Sigmoid colon (tissue), 4 donors: ENCODE measurements around the gene ZNF512.

Source experiments
- EP300 ChIP-seq, 4 donors: sonication (generic); formaldehyde crosslinking; IDR thresholded peaks; one replicate each; pipeline ENCODE4 v1.6.1; 2017; ENCODE audit warnings: antibody characterized with exemption in 4 of 4
- TF ChIP-seq, protein P1 (sequence below), 4 experiments: fragments of 450-650 bp in 3 of 4; fragments of 200-600 bp in 1 of 4; IDR thresholded peaks; one replicate each; pipeline ENCODE4 v1.5.1; 2016 to 2019; ENCODE audit warnings: antibody characterized with exemption in 4 of 4, mild to moderate bottlenecking in 3 of 4, moderate library complexity in 2 of 4

DNA sequence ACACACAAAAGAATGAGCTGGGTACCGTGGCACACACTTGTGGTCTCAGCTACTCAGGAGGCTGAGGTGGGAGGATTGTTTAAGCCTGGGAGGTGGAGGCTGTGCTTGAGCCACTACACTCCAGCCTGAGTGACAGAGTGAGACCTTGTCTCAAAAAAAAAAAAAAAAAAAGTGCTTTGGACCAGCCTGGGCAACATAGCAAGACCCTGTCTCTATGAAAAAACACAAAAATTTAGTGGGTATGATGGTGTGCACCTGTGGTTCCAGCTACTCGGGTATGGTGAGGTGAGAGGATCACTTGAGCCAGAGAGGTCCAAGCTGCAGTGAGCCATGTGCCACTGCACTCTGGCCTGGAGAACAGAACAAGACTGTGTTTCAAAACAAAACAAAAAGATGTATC, 10.4 kb downstream of the ZNF512 start:
- TF ChIP-seq, protein P1, sequence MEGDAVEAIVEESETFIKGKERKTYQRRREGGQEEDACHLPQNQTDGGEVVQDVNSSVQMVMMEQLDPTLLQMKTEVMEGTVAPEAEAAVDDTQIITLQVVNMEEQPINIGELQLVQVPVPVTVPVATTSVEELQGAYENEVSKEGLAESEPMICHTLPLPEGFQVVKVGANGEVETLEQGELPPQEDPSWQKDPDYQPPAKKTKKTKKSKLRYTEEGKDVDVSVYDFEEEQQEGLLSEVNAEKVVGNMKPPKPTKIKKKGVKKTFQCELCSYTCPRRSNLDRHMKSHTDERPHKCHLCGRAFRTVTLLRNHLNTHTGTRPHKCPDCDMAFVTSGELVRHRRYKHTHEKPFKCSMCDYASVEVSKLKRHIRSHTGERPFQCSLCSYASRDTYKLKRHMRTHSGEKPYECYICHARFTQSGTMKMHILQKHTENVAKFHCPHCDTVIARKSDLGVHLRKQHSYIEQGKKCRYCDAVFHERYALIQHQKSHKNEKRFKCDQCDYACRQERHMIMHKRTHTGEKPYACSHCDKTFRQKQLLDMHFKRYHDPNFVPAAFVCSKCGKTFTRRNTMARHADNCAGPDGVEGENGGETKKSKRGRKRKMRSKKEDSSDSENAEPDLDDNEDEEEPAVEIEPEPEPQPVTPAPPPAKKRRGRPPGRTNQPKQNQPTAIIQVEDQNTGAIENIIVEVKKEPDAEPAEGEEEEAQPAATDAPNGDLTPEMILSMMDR (IDR thresholded peaks at IDR 0.05) = no peak
- TF ChIP-seq EP300 (IDR thresholded peaks at IDR 0.05) = no peak
